BJ (cell line): Measurements from ENCODE around the gene FAM76A. TPM values are rescaled to one million over a fixed set of nuclear protein-coding genes. Genes with fewer than 3 reads are reported as not detected.
"Not testable (repeated sequence)": the region's sequence is repeated elsewhere in the genome, so short reads cannot be mapped to it uniquely, and the experiment has no call there.

ENCODE experiments used
- CTCF ChIA-PET: fragments of 350-600 bp; formaldehyde crosslinking; extraction: SDS; loops from one replicate; lab custom pipeline; 2021; ENCODE audit warnings: antibody characterized with exemption, inconsistent platforms; lab: Yijun Ruan, JAX
- POLR2A ChIA-PET: fragments of 300-600 bp; sonication (Branson Sonifier 250); formaldehyde crosslinking; extraction: SDS; loops from one replicate; lab custom pipeline; 2021; ENCODE audit warnings: antibody characterized with exemption; lab: Charles Lee
- DNase-seq: peaks from one replicate; pipeline ENCODE4 v3.0.0-alpha.2; 2011; ENCODE audit warnings: low read depth
- H3K27me3 ChIP-seq: 2 replicates; pipeline ENCODE4 v1.6.0; 2011; ENCODE audit warnings: low read length; ENCODE audit not compliant: control insufficient read depth, insufficient read depth
- H3K36me3 ChIP-seq: 2 replicates; pipeline ENCODE4 v1.5.1; 2011; ENCODE audit warnings: low read length; ENCODE audit not compliant: control insufficient read depth, insufficient read depth
- H3K4me3 ChIP-seq: 2 replicates; pipeline ENCODE4 v1.5.1; 2011; ENCODE audit warnings: low read depth, mild to moderate bottlenecking, control low read depth, low read length
- CTCF ChIP-seq: IDR thresholded peaks from 2 replicates; pipeline ENCODE4 v1.5.1; 2011; ENCODE audit warnings: low read depth, mild to moderate bottlenecking, control low read depth, inconsistent platforms, low read length, moderate library complexity; ENCODE audit not compliant: insufficient read depth
- polyA minus RNA-seq: library from RNA; depleted of rRNA, polyadenylated mRNA; stranded (reverse); fragments of >200 nt; gene quantifications from 2 replicates; pipeline ENCODE4 v1.2.3, GENCODE V29; 2011; rRNA and poly(A)+ RNA removed
- polyA plus RNA-seq: library from polyadenylated mRNA; depleted of rRNA; stranded (reverse); fragments of >200 nt; gene quantifications from 2 replicates; pipeline ENCODE4 v1.2.3, GENCODE V29; 2011; rRNA removed

Gene FAM76A
- polyA plus RNA-seq (3.9 and 5.7 TPM in 2 replicates), polyA minus RNA-seq (4.9 and 6.9 TPM in 2 replicates)

GRCh38 chr1:27725374-27726172 is at the start of gene FAM76A:
Gene FAM76A, plus strand, starts transcription at chr1:27725961. Its CDS starts 120 bp downstream, at chr1:27726081.
- Histone ChIP-seq H3K4me3 (peak within 1 kb of the TSS; percentile 73), H3K27me3 (no peaks in the 10 kb centered on the region), H3K36me3 (no peaks in the 10 kb centered on the region; the same call in 1 of the 2 replicates)
- ChIA-PET CTCF (interaction anchor here (0.6 to 1.7 kb wide), 13 partner anchors 9 to 167 kb away, joined by 3 to 10 read pairs (median 3); partner anchors contain the start of genes IFI6 and STX12), POLR2A (interaction anchor here (0.6 to 1.5 kb wide), 4 partner anchors 16 to 105 kb away, joined by 3 to 21 read pairs (median 5); partner anchors contain the start of genes IFI6, PPP1R8 and STX12)
- peak; percentile 94 for DNase-seq
- TF ChIP-seq CTCF = peak; percentile 56

- Histone ChIP-seq H3K36me3 (no peaks in the 10 kb centered on the region), H3K27me3 (no peaks in the 10 kb centered on the region), H3K4me3 (no peak overlapping the region)
- TF ChIP-seq CTCF = no peak
- DNase-seq = no peak
- ChIA-PET POLR2A (no interaction called here), CTCF (interaction anchor here (0.6 to 1.7 kb wide), 2 partner anchors 43 to 415 kb away, joined by 3 to 4 read pairs; no protein-coding TSS in a partner anchor)
Measured at GRCh38 chr1:27676410-27676809, 49.4 kb upstream of the FAM76A start.

- no peak for TF ChIP-seq CTCF
- Histone ChIP-seq H3K4me3 (no peak overlapping the region), H3K36me3 (no peaks in the 10 kb centered on the region), H3K27me3 (no peaks in the 10 kb centered on the region)
- ChIA-PET POLR2A (no interaction called here), CTCF (interaction anchor here (0.7 to 2.6 kb wide), 3 partner anchors 9 to 41 kb away, joined by 3 to 8 read pairs (median 3); no protein-coding TSS in a partner anchor)
- no peak for DNase-seq
Measured at GRCh38 chr1:27678747-27679146, 47.0 kb upstream of the FAM76A start.

GRCh38 chr1:27680225-27680791 is 45.5 kb upstream of the FAM76A start:
- DNase-seq, POLR2A ChIA-PET, CTCF ChIA-PET, H3K36me3 ChIP-seq, H3K4me3 ChIP-seq, H3K27me3 ChIP-seq: not testable (repeated sequence)

- DNase-seq, POLR2A ChIA-PET, H3K4me3 ChIP-seq, H3K36me3 ChIP-seq, H3K27me3 ChIP-seq, CTCF ChIA-PET: not testable (repeated sequence)
Measured at GRCh38 chr1:27681580-27681979, 44.2 kb upstream of the FAM76A start.
